LNCAP (cell line): ENCODE results near the gene ITPK1.

ENCODE experiments used
- TF ChIP-seq, protein P1 (sequence below): fragments of 450-650 bp; IDR thresholded peaks from 2 replicates; pipeline ENCODE4 v1.5.1; 2017; ENCODE audit warnings: mild to moderate bottlenecking

ITPK1 gene

DNA sequence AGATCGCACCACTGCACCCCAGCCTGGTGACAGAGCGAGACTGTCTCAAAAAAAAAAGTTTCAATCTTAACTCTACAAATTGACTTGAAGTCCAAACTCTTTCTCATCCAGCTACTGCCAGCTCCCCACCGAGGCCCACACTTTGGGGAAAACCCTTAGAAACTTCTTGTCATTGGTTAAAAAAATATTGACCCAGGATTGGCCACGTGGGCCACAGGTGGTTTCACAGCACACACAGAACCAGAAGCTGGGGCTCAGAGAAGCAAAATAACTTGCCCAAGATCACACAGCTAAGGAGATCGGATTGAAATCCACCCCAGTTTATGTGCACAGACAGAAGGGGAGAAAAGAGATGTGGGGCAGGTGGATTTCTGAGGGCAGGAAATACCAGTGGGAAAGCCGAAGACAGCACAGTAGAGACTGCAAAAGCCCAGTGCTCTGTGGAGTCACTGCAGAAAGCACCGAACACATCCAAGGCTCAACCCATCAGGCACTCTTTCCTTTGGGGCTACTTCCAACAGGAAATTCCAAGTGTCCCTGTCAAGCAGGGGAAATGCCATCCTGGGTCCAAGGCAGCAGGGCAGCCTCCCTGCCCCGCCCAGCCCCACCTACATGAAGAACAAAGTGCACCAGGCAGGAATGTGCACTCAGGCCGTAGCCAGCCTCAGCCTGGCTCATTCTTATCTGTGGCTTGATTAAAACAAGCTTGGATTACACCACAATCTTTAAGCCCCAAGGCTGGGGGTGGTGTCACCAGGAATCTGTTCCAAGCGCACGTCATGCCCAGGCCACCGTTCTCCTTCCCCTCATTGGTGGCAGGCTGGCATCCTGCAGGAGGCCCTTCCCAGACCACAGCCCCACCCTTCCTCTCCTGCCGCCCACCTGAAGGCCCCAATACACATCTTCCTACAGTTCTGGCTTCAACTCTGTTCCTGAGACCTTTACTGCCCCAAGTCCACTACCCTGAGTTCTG is 72.5 kb downstream of the ITPK1 start:
- TF ChIP-seq, protein P1, sequence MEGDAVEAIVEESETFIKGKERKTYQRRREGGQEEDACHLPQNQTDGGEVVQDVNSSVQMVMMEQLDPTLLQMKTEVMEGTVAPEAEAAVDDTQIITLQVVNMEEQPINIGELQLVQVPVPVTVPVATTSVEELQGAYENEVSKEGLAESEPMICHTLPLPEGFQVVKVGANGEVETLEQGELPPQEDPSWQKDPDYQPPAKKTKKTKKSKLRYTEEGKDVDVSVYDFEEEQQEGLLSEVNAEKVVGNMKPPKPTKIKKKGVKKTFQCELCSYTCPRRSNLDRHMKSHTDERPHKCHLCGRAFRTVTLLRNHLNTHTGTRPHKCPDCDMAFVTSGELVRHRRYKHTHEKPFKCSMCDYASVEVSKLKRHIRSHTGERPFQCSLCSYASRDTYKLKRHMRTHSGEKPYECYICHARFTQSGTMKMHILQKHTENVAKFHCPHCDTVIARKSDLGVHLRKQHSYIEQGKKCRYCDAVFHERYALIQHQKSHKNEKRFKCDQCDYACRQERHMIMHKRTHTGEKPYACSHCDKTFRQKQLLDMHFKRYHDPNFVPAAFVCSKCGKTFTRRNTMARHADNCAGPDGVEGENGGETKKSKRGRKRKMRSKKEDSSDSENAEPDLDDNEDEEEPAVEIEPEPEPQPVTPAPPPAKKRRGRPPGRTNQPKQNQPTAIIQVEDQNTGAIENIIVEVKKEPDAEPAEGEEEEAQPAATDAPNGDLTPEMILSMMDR: no peak

DNA sequence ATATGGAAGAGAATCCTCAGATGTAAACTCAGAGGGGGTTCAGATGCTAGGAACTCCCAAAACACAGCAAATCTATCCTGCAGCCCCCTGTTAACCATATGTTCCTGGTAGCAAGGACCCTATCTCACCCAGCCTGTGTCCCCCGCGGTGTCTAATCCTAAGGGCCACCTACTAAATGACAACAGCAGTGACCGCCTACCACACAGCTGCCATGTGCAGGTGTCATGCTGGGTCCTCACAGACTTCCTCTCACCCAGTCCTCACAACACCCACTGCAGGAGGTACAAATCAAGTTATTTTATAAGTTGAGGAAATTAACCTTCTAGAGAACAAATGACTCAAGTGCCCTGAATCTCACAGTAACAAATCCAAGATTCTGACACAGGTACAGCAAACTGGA is 73.9 kb downstream of the ITPK1 start:
- TF ChIP-seq, protein P1: no peak

DNA sequence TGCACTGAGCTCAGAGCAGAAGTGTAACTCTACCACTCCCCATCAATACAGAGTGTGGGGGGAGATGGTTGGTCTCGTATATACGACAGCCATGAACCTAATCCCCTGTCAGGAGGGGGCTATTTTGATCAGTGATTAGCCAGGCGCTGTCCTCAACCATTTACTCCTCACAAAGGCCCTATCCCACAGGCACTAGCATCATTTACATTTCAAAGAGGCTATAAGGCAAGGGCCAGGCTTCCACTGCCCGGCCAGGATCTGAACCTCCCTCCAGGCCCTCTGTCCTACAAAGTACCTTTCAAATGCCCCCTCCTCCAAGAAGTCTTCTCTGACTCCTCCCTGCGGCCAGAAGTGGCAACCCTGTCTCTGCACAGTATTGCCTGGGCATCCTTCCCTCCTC is 74.7 kb downstream of the ITPK1 start:
- TF ChIP-seq, protein P1: no peak

DNA sequence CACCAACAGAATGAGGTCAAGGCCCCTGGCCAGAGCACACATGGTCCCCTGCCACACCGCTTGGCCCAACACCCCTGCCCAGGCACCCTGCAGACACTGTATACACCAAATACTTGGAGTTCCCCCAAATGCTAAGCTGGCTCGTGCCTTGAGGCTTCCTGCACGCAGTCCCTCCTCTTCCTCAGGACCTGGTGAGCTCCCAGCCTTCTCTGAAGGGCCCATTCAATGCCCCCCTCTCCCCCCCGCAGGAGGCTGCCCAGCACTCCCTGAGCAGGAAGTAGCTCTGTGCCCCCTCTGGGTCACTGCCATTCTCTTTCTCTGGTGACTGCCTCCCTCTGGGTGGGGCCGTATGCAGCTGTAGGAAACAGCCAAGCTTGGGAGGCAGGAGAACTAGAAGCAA is 75.3 kb downstream of the ITPK1 start:
- TF ChIP-seq, protein P1: no peak

DNA sequence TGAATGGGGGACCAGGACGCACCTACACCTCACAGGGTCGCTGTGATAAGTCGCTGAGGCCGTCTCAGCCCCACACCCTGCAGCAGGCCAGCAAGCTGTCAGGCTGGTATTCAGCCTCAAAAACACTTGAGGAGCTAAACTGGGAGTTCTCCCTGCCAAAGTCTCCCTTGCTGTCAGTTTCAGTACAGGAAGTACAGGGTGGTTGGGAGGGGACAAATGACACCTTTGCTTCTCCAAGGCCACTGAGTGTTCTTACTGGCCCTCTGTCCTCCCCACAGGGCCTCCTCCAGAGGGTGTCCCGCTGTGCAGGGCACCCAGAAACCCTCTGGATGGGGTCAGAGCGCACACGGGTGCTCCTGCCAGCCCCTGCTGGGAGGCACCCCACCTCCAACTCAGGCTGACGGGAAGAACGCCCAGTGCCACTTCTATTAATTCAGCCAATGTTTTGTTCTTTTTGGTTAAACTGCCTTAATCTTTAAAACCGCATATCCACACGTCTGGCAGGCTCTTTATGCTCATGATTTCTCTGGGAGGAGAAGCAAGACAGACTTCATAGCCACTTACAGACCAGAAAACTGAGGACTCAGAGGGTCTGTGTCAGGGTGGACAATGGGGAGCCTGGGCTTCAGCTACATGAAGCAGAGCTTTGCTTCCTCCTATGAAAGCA is 75.9 kb downstream of the ITPK1 start:
- TF ChIP-seq, protein P1: no peak

GRCh38 chr14:93037351-93037750 is 78.4 kb downstream of the ITPK1 start:
- TF ChIP-seq, protein P1: no peak

DNA sequence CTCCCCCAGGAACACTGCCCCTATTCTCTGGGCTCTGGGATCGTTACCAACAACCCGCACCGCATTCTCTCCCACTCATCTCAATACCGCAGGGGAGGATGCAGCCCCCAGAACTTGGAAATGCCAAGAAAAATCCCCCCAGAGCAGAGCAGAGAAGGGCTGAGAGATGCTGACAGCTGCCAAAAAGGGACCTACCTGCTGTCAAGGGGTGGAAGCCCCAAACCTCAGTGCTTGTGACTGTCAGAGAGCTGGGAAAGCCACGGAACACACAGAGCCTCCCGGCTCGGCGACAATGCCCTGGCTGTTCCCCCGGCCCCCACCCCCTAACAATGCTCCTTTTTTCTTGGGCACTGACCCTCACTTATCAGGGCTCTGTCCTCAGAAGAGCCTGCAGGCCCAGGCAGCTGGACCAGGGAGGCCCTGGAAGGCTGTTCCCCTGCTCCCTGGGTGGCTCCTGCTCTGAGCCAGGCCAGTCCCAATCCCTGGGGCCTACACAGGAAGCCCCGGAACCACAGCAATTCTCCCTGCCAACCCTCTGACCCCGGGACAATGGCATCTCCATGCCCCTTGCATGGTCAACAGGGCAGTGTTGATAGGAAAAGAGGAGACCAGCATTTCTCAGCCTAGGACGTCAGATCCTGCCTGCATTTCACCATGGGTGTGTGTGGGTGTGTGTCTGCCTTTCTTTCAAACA is 78.9 kb downstream of the ITPK1 start:
- TF ChIP-seq, protein P1: no peak
